OCI-LY7 (cell line): ENCODE data around the gene PET100. TPM values are rescaled to one million over a fixed set of nuclear protein-coding genes. Genes with fewer than 3 reads are reported as not detected.

ENCODE experiments used
- BruUV-seq: library from RNA; stranded (reverse); fragments of 400-500 nt; replicated peaks from 2 replicates; lab custom pipeline; 2021; lab: Mats Ljungman, UMichigan
- CTCF ChIA-PET: fragments of 300-600 bp; sonication (Branson Sonifier 250); formaldehyde crosslinking; loops from one replicate; lab custom pipeline; 2022; ENCODE audit warnings: antibody characterized with exemption; ENCODE audit not compliant: unreplicated experiment; lab: Charles Lee
- POLR2A ChIA-PET: fragments of 300-600 bp; sonication (Branson Sonifier 250); formaldehyde crosslinking; loops from one replicate; lab custom pipeline; 2022; ENCODE audit warnings: antibody characterized with exemption; lab: Charles Lee
- DNase-seq: peaks from one replicate; pipeline ENCODE4 v3.0.0-alpha.2; 2015; ENCODE audit warnings: low spot score
- H2AFZ ChIP-seq: fragments of 200-600 bp; sonication (generic), shearing (Covaris generic); 2 replicates; pipeline ENCODE4 v1.6.1; 2014; ENCODE audit warnings: mild to moderate bottlenecking, antibody characterized with exemption, low read length, moderate library complexity
- H3K27ac ChIP-seq: fragments of 200-600 bp; sonication (generic); 2 replicates; pipeline ENCODE4 v1.5.1; 2014; ENCODE audit warnings: mixed run types, low read depth, mild to moderate bottlenecking, moderate library complexity, low read length, inconsistent platforms; ENCODE audit not compliant: poor library complexity, severe bottlenecking
- H3K36me3 ChIP-seq: fragments of 200-600 bp; sonication (generic); 2 replicates; pipeline ENCODE4 v1.6.1; 2014; ENCODE audit warnings: mild to moderate bottlenecking, antibody characterized with exemption, low read length, moderate library complexity, mixed read lengths; ENCODE audit not compliant: insufficient read depth
- H3K4me1 ChIP-seq: fragments of 200-600 bp; sonication (generic); 2 replicates; pipeline ENCODE4 v1.5.1; 2014; ENCODE audit warnings: mild to moderate bottlenecking, low read length; ENCODE audit not compliant: insufficient read depth, poor library complexity, severe bottlenecking
- H3K4me2 ChIP-seq: fragments of 200-600 bp; sonication (generic); 2 replicates; pipeline ENCODE4 v1.6.1; 2014; ENCODE audit warnings: mild to moderate bottlenecking, low read length
- H3K4me3 ChIP-seq: fragments of 200-600 bp; sonication (generic); 2 replicates; pipeline ENCODE4 v1.5.1; 2014; ENCODE audit warnings: mild to moderate bottlenecking, low read depth, low read length; ENCODE audit not compliant: poor library complexity, severe bottlenecking
- H3K79me2 ChIP-seq: fragments of 200-600 bp; sonication (generic); 2 replicates; pipeline ENCODE4 v1.6.1; 2016; ENCODE audit warnings: low read depth, mild to moderate bottlenecking, low read length, moderate library complexity, mixed read lengths; ENCODE audit not compliant: insufficient read depth
- H3K9me2 ChIP-seq: fragments of 200-600 bp; sonication (generic); 2 replicates; pipeline ENCODE4 v1.6.1; 2016; ENCODE audit warnings: mild to moderate bottlenecking, low read length, mixed read lengths; ENCODE audit not compliant: insufficient read depth
- H3K9me3 ChIP-seq: fragments of 200-600 bp; sonication (generic); 2 replicates; pipeline ENCODE4 v1.6.1; 2014; ENCODE audit warnings: mild to moderate bottlenecking, mixed run types, low read length, mixed read lengths
- H4K20me1 ChIP-seq: fragments of 200-600 bp; sonication (generic); 2 replicates; pipeline ENCODE4 v1.6.1; 2014; ENCODE audit warnings: mild to moderate bottlenecking, antibody characterized with exemption, low read length, moderate library complexity, mixed read lengths; ENCODE audit not compliant: insufficient read depth
- CTCF ChIP-seq: fragments of 200-600 bp; sonication (generic); conservative IDR thresholded peaks from 2 replicates; pipeline ENCODE4 v1.5.1; 2014; ENCODE audit warnings: mild to moderate bottlenecking, antibody characterized with exemption, low read length, moderate library complexity, mixed read lengths
- EZH2phosphoT487 ChIP-seq: fragments of 200-600 bp; sonication (generic); IDR thresholded peaks from 2 replicates; pipeline ENCODE4 v1.6.1; 2018; ENCODE audit warnings: low read depth, borderline replicate concordance, mild to moderate bottlenecking, mixed run types, antibody characterized with exemption, low read length, moderate library complexity, mixed read lengths
- intact Hi-C: fragments of 100-400 bp; cut with micrococcal nuclease; formaldehyde crosslinking; loops from one replicate; pipeline ENCODE4 v1.10.0; 2022; ENCODE audit not compliant: unreplicated experiment
- total RNA-seq, 2 experiments: library from RNA; depleted of rRNA in 1 of 2; stranded (reverse); fragments of >200 nt in 1 of 2; shearing (Covaris generic) in 1 of 2; gene quantifications; 2 replicates each; pipeline ENCODE4 v1.2.3, GENCODE V29; 2014 to 2022

The PET100 gene
- total RNA-seq, 2 experiments from 2014 or later = 48.8 to 118 TPM

GRCh38 chr19:7600721-7601120 lies 28.9 kb upstream of the PET100 start:
- H3K4me3 ChIP-seq = no peak overlapping the region
- no peaks in the 10 kb centered on the region for H4K20me1 ChIP-seq
- H3K9me3 ChIP-seq = no peaks in the 10 kb centered on the region
- ChIA-PET CTCF (no interaction called here), POLR2A (no interaction called here)
- no peak overlapping the region for H3K27ac ChIP-seq
- intact Hi-C loops = no loop called here
- no peaks in the 10 kb centered on the region for H3K36me3 ChIP-seq
- no peaks in the 10 kb centered on the region for H3K4me1 ChIP-seq
- no peak overlapping the region for H3K4me2 ChIP-seq
- H2AFZ ChIP-seq = no peak overlapping the region
- no peaks in the 10 kb centered on the region for H3K9me2 ChIP-seq
- no peak for DNase-seq
- TF ChIP-seq CTCF (no peak), EZH2phosphoT487 (no peak)
- no TSS peak for BruUV-seq
- H3K79me2 ChIP-seq = no peaks in the 10 kb centered on the region

- H3K4me2 ChIP-seq = no peak overlapping the region
- no peaks in the 10 kb centered on the region for H3K4me1 ChIP-seq
- no peak overlapping the region for H3K4me3 ChIP-seq
- DNase-seq = no peak
- BruUV-seq = no TSS peak
- H3K27ac ChIP-seq = no peak overlapping the region
- H4K20me1 ChIP-seq = no peaks in the 10 kb centered on the region
- intact Hi-C loops = no loop called here
- H3K36me3 ChIP-seq = no peaks in the 10 kb centered on the region
- CTCF ChIA-PET = no interaction called here
- no peaks in the 10 kb centered on the region for H3K9me2 ChIP-seq
- H3K9me3 ChIP-seq = no peaks in the 10 kb centered on the region
- POLR2A ChIA-PET = no interaction called here
- H3K79me2 ChIP-seq = no peaks in the 10 kb centered on the region
- TF ChIP-seq EZH2phosphoT487 (no peak), CTCF (no peak)
- no peak overlapping the region for H2AFZ ChIP-seq
These were observed 27.2 kb upstream of the PET100 start for GRCh38 chr19:7602240-7602934.

GRCh38 chr19:7602935-7603497 lies 26.6 kb upstream of the PET100 start:
- intact Hi-C loops = no loop called here
- BruUV-seq = no TSS peak

More at GRCh38 chr19:7602935-7603497, 26.6 kb upstream of the PET100 start:
- no peak for DNase-seq
- TF ChIP-seq CTCF (no peak), EZH2phosphoT487 (no peak)
- H3K4me3 ChIP-seq = no peak overlapping the region
- POLR2A ChIA-PET = no interaction called here
- no peak overlapping the region for H3K27ac ChIP-seq
- CTCF ChIA-PET = no interaction called here
- no peaks in the 10 kb centered on the region for H3K9me3 ChIP-seq
- H4K20me1 ChIP-seq = no peaks in the 10 kb centered on the region
- H3K36me3 ChIP-seq = no peaks in the 10 kb centered on the region
- H3K79me2 ChIP-seq = no peaks in the 10 kb centered on the region
- no peaks in the 10 kb centered on the region for H3K4me1 ChIP-seq
- H3K4me2 ChIP-seq = no peak overlapping the region
- no peak overlapping the region for H2AFZ ChIP-seq
- H3K9me2 ChIP-seq = no peaks in the 10 kb centered on the region
